Measurements from ENCODE around the gene MAGI2. TPM values are rescaled to one million over a fixed set of nuclear protein-coding genes. Genes with fewer than 3 reads are reported as not detected.
A peak's percentile ranks its signal among the peaks of the same experiment; 100 is the strongest.

Gene MAGI2
- total and polyA plus RNA-seq, 2 experiments from 2014 or later = 10.4 to 26.4 TPM

GRCh38 chr7:78779788-78780187 is 673.7 kb downstream of the MAGI2 start:
- no peaks in the 10 kb centered on the region for H3K9me2 ChIP-seq (ENCODE audit: insufficient read depth)
- Mint-ChIP-seq H3K36me3 (ENCODE audit: low read depth) (no peaks in the 10 kb centered on the region), H3K9me3 (no peaks in the 10 kb centered on the region), H3K4me3 (no peak overlapping the region), H3K27ac (no peak overlapping the region), H3K27me3 (ENCODE audit: insufficient read depth, low read depth, poor library complexity) (peaks cover 2% of the 10 kb centered on the region), H3K4me1 (peaks cover 17% of the 10 kb centered on the region)
- no peaks in the 10 kb centered on the region for H3K36me3 ChIP-seq (ENCODE audit: insufficient read depth)
- ATAC-seq (no peak), DNase-seq (ENCODE audit: low spot score) (peak; percentile 42)
- H3K79me2 ChIP-seq (replicated peaks; ENCODE audit: insufficient read depth) = no peaks in the 10 kb centered on the region
- TF ChIP-seq CTCF (conservative IDR thresholded peaks at IDR 0.05; ENCODE audit: low read depth in 2 of 2) = peak; percentile 52 to 60
- no peak for TF ChIP-seq REST (IDR thresholded peaks at IDR 0.05; ENCODE audit: unreplicated experiment)
- TF ChIP-seq POLR2AphosphoS5 (IDR thresholded peaks at IDR 0.05; ENCODE audit: low read depth) = no peak
- no peak for TF ChIP-seq STAT1 (IDR thresholded peaks at IDR 0.05; ENCODE audit: unreplicated experiment)
- no peak overlapping the region for H3K27ac ChIP-seq (ENCODE audit: low read depth)
- H3F3A ChIP-seq (replicated peaks; ENCODE audit: low read depth) = no peaks in the 10 kb centered on the region
- no peaks in the 10 kb centered on the region for H4K20me1 ChIP-seq (replicated peaks; ENCODE audit: insufficient read depth)
- no peak overlapping the region for H3K4me3 ChIP-seq
- no peak overlapping the region for H3K4me2 ChIP-seq
- H3K27me3 ChIP-seq (ENCODE audit: insufficient read depth) = no peaks in the 10 kb centered on the region
- H2AFZ ChIP-seq = no peak overlapping the region
- peaks cover 3% of the 10 kb centered on the region; the same call in 1 of the 2 replicates for H3K4me1 ChIP-seq (ENCODE audit: insufficient read depth)

- Mint-ChIP-seq H3K27me3 (ENCODE audit: insufficient read depth, low read depth, poor library complexity) (peaks cover 2% of the 10 kb centered on the region), H3K36me3 (ENCODE audit: low read depth) (no peaks in the 10 kb centered on the region), H3K4me1 (peaks cover 13% of the 10 kb centered on the region), H3K4me3 (no peak overlapping the region), H3K9me3 (no peaks in the 10 kb centered on the region), H3K27ac (no peak overlapping the region)
- Histone ChIP-seq H3K4me2 (no peak overlapping the region), H3K79me2 (replicated peaks; ENCODE audit: insufficient read depth) (no peaks in the 10 kb centered on the region), H3K9me2 (ENCODE audit: insufficient read depth) (no peaks in the 10 kb centered on the region), H3K27me3 (ENCODE audit: insufficient read depth) (no peaks in the 10 kb centered on the region), H3F3A (replicated peaks; ENCODE audit: low read depth) (no peaks in the 10 kb centered on the region), H2AFZ (no peak overlapping the region), H3K27ac (ENCODE audit: low read depth) (no peak overlapping the region), H4K20me1 (replicated peaks; ENCODE audit: insufficient read depth) (no peaks in the 10 kb centered on the region), H3K4me3 (no peak overlapping the region), H3K36me3 (ENCODE audit: insufficient read depth) (no peaks in the 10 kb centered on the region), H3K4me1 (ENCODE audit: insufficient read depth) (peaks cover 4% of the 10 kb centered on the region)
- DNase-seq (ENCODE audit: low spot score) (no peak), ATAC-seq (no peak)
- TF ChIP-seq JUNB (IDR thresholded peaks at IDR 0.05; ENCODE audit: unreplicated experiment) = no peak
- no peak for TF ChIP-seq ZNF114 (CRISPR knock-in tag; IDR thresholded peaks at IDR 0.05)
- no peak for TF ChIP-seq ETS1 (IDR thresholded peaks at IDR 0.05)
- TF ChIP-seq ZNF331 (CRISPR knock-in tag; IDR thresholded peaks at IDR 0.05; ENCODE audit: low read depth) = no peak
- TF ChIP-seq CTCF (conservative IDR thresholded peaks at IDR 0.05; ENCODE audit: low read depth in 2 of 2) = no peak
- TF ChIP-seq NANOG (IDR thresholded peaks at IDR 0.05; ENCODE audit: borderline replicate concordance) = no peak
Measured at GRCh38 chr7:78777829-78778228, 675.6 kb downstream of the MAGI2 start.
